ENCODE results near the gene OSBP2.

OSBP2 gene

GRCh38 chr22:30806391-30806861 lies 111.8 kb downstream of the OSBP2 start:
- DNase-seq (ENCODE audit: low read depth) = peak; percentile 46
- H3K4me3 ChIP-seq (ENCODE audit: control insufficient read depth, low read depth, low read length) = no peak overlapping the region
- TF ChIP-seq, protein P1, sequence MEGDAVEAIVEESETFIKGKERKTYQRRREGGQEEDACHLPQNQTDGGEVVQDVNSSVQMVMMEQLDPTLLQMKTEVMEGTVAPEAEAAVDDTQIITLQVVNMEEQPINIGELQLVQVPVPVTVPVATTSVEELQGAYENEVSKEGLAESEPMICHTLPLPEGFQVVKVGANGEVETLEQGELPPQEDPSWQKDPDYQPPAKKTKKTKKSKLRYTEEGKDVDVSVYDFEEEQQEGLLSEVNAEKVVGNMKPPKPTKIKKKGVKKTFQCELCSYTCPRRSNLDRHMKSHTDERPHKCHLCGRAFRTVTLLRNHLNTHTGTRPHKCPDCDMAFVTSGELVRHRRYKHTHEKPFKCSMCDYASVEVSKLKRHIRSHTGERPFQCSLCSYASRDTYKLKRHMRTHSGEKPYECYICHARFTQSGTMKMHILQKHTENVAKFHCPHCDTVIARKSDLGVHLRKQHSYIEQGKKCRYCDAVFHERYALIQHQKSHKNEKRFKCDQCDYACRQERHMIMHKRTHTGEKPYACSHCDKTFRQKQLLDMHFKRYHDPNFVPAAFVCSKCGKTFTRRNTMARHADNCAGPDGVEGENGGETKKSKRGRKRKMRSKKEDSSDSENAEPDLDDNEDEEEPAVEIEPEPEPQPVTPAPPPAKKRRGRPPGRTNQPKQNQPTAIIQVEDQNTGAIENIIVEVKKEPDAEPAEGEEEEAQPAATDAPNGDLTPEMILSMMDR (conservative IDR thresholded peaks at IDR 0.05; ENCODE audit: control insufficient read depth, insufficient read depth, low read depth, low read length) = no peak

- DNase-seq (ENCODE audit: low read depth) = peak; percentile 59
- H3K4me3 ChIP-seq (ENCODE audit: control insufficient read depth, low read depth, low read length) = no peak overlapping the region
- TF ChIP-seq, protein P1 (conservative IDR thresholded peaks at IDR 0.05; ENCODE audit: control insufficient read depth, insufficient read depth, low read depth, low read length) = no peak
These were observed 114.4 kb downstream of the OSBP2 start for GRCh38 chr22:30809086-30809485.

- no peak for DNase-seq (ENCODE audit: low read depth)
- TF ChIP-seq, protein P1 (conservative IDR thresholded peaks at IDR 0.05; ENCODE audit: control insufficient read depth, insufficient read depth, low read depth, low read length) = no peak
- no peak overlapping the region for H3K4me3 ChIP-seq (ENCODE audit: control insufficient read depth, low read depth, low read length)
These were observed 115.4 kb downstream of the OSBP2 start for GRCh38 chr22:30810105-30810504.

DNA sequence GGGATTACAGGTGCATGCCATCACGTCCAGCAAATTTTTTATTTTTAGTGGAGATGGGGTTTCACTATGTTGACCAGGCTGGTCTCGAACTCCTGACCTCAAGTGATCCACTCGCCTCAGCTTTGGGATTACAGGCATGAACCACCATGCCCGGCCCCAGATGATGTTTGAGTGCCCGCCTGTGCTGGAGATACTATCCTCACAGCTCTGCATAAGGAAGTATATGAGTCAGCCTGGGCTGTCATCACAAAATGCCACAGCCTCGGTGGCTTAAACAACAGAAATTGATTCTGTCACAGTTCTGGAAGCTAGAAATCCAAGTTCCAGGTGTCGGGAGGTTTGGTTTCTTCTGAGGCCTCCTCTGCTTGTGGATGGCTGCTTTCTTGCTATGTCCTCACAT lies 119.3 kb downstream of the OSBP2 start:
- no peak for DNase-seq (ENCODE audit: low read depth)
- TF ChIP-seq, protein P1 (conservative IDR thresholded peaks at IDR 0.05; ENCODE audit: control insufficient read depth, insufficient read depth, low read depth, low read length) = no peak

DNA sequence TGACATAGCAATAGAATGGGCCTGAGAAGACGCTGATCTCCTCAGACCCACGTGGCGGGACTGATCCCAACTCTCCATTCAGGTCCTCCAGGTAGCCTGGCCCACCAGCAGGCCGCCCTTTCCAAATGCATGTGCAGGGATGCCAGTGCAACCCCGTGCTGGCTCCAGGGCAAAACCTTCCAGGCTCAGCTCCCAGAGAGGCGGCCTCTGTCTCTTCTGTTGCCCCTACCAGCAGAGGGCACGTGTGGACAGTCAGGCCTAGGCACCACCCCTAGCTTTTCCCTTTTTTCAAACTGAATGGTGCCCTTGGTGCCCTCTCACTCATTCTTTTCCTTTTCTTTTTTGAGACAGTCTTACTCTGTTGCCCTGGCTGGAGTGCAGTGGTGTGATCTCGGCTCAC lies 121.7 kb downstream of the OSBP2 start:
- no peak for DNase-seq (ENCODE audit: low read depth)
- H3K4me3 ChIP-seq (ENCODE audit: control insufficient read depth, low read depth, low read length) = no peak overlapping the region
- TF ChIP-seq, protein P1 (conservative IDR thresholded peaks at IDR 0.05; ENCODE audit: control insufficient read depth, insufficient read depth, low read depth, low read length) = no peak

More for the DNA sequence above, 119.3 kb downstream of the OSBP2 start:
- H3K4me3 ChIP-seq (ENCODE audit: control insufficient read depth, low read depth, low read length) = no peak overlapping the region

DNA sequence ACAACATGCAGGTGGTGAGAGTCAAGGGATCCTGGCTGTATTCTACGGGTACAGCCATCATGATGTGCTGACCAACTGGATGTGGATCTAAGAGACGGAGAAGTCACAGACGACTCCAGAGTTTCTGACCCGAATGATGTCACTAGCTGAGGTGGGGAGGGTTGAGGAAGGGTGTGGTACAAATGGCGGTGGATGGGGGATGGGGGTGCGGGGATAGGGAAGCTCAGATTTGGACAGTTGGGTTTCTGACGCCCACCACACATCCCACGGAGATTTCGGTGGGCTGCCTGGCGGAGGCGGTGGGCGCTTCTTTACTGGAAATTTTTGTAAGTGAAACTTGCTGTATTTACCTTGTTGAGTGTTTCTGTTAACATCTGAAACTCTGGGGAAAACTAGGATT lies 126.7 kb downstream of the OSBP2 start:
- TF ChIP-seq, protein P1 (conservative IDR thresholded peaks at IDR 0.05; ENCODE audit: control insufficient read depth, insufficient read depth, low read depth, low read length) = no peak
- DNase-seq (ENCODE audit: low read depth) = no peak
- H3K4me3 ChIP-seq (ENCODE audit: control insufficient read depth, low read depth, low read length) = no peak overlapping the region

- DNase-seq (ENCODE audit: low read depth) = no peak
- H3K4me3 ChIP-seq (ENCODE audit: control insufficient read depth, low read depth, low read length) = peak overlapping the region; percentile 4
- TF ChIP-seq, protein P1 (conservative IDR thresholded peaks at IDR 0.05; ENCODE audit: control insufficient read depth, insufficient read depth, low read depth, low read length) = no peak
These were observed 127.2 kb downstream of the OSBP2 start for GRCh38 chr22:30821863-30822215.

All from fibroblast of mammary gland (primary cell).